OCI-M2 (cell line): ENCODE results near the gene BTRC.
"Not testable (repeated sequence)": the region's sequence is repeated elsewhere in the genome, so short reads cannot be mapped to it uniquely, and the experiment has no call there.

Experiments used
- DNase-seq: peaks from one replicate; lab custom pipeline; 2025; ENCODE audit not compliant: unreplicated experiment; lab: John Stamatoyannopoulos, UW

Gene BTRC

GRCh38 chr10:101341438-101341837, 12.5 kb upstream of the BTRC start:
- DNase-seq = no peak

DNA sequence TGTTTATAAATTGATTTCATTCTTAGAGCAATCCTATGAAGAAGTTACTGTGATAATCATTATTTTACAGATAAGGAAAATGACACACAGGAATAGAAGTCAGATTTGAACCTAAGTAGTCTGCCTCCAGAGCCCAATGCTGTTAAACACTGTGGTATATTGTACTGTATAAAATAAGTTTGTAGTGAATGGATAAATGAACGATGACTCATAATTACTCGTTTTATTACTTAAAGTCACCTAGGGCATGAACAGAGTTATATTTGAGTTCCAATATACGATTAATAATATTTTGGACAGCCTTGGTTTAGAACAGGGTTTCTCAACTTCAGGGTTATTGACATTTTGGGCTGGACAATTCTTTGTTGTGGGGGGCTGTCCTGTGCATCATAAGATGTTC, 7.8 kb upstream of the BTRC start:
- DNase-seq = no peak

- no peak for DNase-seq
These were observed 2.9 kb upstream of the BTRC start for GRCh38 chr10:101351017-101351416.

GRCh38 chr10:101351477-101351876, 2.5 kb upstream of the BTRC start:
- no peak for DNase-seq

- not testable (repeated sequence) for DNase-seq
These were observed 1.1 kb upstream of the BTRC start for GRCh38 chr10:101352857-101353256.

DNA sequence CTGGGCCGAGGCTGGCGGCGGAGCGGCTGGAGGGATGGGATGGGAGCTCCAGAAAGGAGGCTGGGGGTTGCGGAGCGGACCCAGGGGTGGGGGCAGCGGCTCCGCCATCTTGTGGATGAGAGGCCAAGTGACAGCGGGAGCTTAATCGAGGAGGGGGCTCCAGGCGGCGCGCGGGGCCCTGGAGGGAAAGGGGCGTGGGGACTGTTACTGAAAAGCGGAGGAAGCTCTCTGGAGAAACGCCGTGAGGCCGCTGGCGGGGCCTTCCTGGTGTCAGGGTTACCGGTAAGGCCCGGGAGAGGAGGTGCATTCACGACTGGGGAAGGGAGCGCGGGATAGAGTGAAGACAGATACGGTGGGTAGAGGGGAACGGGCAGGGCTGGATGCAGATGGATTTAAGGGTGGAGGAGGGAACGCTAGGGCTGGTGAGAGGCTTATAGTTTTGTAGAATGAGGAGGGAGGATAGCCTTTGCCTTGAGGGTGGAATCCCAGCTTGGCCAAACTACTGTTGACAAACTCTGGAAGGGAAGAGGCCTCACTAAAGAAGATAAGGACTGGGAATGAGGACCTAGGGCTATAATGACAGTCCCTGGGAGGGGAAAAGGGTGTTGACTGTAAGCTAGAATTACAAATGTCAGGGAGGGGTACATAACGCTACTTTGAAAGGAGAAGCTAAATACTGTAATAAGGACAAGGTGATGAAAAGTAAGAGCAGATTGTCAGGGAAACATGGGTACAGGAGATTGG, 535 bp downstream of the BTRC start:
- peak; percentile 55 for DNase-seq

GRCh38 chr10:101355072-101355706, 1.2 kb downstream of the BTRC start:
- DNase-seq = no peak

DNA sequence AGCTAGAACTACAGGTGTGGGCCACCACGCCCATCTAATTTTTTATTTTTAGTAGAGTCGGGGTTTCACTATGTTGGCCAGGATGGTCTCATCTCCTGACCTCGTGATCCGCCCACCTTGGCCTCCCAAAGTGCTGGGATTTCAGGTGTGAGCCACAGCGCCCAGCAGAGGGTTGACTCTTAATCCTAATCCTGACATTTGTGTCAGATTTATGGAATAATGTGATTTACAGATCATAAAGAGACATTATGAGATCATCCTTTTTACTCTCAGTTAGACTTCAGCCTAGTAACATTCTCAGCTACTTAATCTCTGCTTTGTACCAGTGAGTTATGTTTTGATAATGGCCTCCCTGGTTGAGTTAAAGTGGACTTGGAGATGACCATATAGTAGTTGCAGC, 2.2 kb downstream of the BTRC start:
- DNase-seq = no peak

- no peak for DNase-seq
These were observed 4.0 kb downstream of the BTRC start for GRCh38 chr10:101357958-101358357.

DNA sequence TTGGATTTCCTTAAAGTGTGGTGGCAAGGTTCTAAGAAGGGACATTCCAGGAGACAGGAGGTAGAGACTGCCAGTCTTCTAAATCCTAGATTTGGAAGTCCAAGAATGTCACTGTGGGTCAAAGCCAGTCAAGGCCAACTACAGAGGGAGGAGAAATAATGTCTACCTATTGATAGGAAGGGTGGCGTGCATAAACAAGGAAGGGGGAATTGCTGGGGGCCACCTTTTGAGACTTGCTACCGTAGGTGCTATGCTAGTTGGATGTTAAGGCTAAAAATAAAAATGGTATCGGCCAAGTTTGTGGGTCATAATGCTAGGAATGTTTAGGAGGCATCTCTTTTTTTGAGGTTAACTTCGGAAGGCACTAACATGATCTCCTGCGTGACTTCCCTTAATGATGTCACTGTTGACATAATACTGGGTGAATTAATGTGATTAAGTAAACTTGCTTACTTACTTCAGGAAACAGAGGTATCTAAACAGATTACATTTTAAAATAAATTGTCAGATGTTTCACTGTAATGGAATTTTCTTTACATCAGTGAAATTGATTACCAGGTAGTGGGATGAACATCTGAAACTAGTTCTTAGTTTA, 4.8 kb downstream of the BTRC start:
- DNase-seq = no peak

GRCh38 chr10:101360090-101360489, 6.1 kb downstream of the BTRC start:
- DNase-seq = not testable (repeated sequence)

GRCh38 chr10:101360841-101361240, 6.9 kb downstream of the BTRC start:
- DNase-seq = not testable (repeated sequence)

GRCh38 chr10:101363850-101364400, 10.0 kb downstream of the BTRC start:
- no peak for DNase-seq

DNA sequence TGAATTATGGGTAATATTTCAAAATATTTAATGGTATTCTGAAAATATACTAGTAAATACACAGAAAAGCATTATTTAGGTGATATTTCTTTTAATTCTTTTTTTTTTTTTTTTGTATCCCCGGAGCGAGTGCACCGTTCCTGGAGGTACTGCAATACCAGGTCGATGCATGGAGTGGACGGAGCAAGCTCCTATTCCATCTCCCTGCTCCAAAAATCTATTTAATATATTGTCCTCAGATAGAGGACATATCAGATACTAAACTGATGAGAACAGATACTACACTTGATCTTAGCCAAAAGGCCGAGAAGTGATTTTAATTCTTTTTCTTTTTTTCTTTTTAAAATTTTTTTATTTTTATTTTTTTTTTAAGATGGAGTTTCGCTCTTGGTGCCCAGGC, 10.8 kb downstream of the BTRC start:
- no peak for DNase-seq

DNA sequence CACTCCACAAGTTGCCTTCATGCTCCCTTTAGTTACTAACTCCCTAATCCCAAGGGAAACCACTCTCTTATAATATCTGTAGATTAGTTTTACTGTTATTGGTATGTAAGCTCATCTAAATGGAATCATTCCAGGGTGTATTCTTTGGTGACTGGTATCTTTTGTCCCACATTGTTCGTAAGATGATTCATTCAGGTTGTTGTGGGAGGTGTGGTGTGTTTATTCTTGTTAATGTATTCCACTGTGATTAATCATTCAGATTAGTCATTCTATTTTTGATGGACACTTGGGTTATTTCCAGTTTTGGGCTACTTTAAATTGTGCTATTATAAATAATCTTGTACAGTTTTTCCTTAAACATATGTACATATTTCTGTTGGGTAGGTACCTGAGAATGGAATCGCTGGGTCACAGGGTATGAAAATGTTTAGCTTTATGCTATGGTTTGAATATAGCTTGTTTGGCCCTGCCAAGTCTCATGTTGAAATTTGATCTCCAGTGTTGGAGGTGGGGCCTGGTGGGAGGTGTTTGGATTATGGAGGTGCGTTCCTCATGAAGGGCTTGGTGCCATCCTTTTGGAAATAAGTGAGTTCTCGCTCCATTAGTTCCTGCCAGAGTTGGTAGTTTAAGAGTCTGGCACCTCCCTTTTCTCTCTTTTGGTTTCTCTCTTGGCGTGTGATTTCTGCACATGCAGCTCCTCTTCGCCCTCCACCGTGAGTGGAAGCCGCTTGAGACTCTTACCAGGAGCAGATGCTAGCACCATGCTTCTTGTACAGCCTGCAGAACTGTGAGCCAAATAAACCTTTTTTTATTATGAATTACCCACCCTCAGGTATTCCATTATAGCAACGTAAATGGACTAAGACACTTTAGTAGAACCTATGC, 13.8 kb downstream of the BTRC start:
- peak; percentile 4 for DNase-seq

DNA sequence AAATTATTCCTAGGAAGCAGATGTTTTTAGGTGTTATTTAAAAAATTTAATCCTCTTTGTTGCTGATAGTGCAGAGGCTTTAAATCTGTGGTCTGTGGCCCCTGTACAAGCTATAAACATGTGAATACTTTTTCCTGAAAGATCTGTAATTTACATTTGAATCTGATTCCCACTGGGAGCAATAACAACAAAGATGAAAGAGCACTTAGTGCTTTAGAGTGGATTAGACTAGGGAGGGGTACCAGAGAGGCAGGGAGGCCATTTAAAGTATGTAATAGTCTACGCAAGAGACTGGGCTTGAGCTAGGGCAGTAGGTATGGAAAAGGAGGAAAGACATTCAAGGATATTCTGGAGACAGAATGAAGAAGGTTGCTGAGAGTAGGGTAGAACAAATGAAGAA, 19.1 kb downstream of the BTRC start:
- no peak for DNase-seq

- DNase-seq = not testable (repeated sequence)
These were observed 20.0 kb downstream of the BTRC start for GRCh38 chr10:101373993-101374392.

DNA sequence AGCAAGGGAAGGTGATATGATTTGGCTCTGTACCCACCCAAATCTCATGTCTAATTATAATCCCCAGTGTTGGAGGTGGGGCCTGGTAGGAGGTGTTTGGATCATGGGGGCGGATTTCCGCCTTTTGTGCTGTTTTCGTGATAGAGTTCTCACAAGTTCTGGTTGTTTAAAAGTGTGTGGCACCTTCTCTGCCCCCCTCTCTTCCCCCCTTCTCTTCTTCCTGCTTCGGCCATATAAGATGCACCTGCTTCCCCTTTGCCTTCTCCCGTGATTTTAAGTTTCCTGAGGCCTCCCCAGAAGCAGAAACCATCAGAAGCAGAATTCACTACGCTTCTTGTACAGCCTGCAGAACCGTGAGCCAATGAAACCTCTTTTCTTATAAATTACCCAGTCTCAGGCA, 21.1 kb downstream of the BTRC start:
- DNase-seq = no peak

- DNase-seq = no peak
These were observed 25.8 kb downstream of the BTRC start for GRCh38 chr10:101379663-101380352.

DNA sequence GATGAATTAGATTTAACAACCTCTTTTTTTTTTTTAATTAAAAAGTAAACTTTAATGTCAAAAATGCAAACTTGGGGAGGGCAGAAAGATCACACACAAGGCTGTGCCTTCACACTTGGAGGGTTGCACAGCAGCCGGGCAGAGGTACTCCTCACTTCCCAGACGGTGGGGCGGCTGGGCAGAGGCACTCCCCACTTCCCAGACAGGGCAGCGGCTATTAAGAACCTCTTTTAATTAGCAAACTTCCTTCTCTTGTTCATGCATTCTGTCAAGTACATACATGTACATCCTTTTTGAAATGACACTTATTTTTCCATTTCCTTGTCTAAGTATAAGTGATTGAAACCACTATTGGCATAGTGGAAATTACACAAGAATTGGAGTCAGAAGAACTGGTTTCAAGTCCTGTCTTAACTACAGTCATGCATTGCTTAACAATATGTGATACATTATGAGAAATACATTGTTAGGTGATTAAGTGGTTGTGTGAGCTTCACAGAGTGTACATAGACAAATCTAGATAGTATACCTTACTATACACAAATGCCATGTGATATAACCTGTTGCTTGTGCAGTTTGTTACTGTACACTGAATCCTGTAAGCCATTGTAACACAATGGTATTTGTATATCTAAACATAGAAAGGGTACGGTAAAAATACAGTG, 26.5 kb downstream of the BTRC start:
- DNase-seq = no peak
